ENCODE data around the gene DAPK1.

DNA sequence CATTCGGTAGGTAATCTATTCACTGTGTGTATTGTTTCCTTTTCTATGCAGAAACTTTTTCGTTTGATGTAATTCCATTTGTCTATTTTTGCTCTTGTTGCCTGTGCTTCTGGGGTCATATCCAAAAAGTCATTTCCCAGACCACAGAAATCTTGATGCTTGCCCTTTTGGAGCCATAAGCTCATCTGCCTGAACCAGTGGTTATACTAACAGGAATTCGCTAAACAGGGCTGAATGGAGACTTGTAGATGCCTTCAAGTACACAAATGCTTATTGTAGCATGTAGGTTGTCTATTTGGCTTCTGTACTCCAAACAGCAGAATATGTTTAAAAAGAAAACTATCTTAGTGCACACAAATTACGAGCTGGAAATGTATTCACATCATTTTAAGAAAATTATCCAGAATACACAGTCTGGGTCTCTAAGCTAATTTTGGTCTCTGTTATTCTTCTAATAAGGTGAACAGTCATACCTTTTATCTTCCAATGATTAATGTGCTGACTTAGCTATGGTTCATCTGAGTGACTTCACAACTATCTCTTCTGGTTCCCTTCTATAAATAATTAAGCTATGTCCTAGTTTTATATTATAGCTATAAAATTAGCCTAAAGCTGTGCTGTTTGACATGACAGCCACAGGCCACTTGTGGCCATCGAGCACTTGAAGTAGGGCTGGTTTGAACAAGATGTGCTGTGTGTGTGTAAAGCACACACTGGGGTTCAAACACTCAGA is 87.6 kb downstream of the DAPK1 start:
- TF ChIP-seq CTCF (IDR thresholded peaks at IDR 0.05) (no peak), POLR2A (IDR thresholded peaks at IDR 0.05) (no peak)

All from testis (tissue), 2 donors.